Measurements from ENCODE around the gene DLG4.

The DLG4 gene

GRCh38 chr17:7248796-7249195 is 29.2 kb upstream of the DLG4 start:
- no peak for DNase-seq (ENCODE audit: low spot score)
- Histone ChIP-seq H3K27ac (no peak overlapping the region), H3K4me3 (no peak overlapping the region)

GRCh38 chr17:7246779-7247178 is 27.1 kb upstream of the DLG4 start:
- peak; percentile 65 for DNase-seq (ENCODE audit: low spot score)
- Histone ChIP-seq H3K27ac (no peak overlapping the region), H3K4me3 (no peak overlapping the region)
- no peak for TF ChIP-seq CTCF (IDR thresholded peaks at IDR 0.05)

More at GRCh38 chr17:7248796-7249195, 29.2 kb upstream of the DLG4 start:
- no peak for TF ChIP-seq CTCF (IDR thresholded peaks at IDR 0.05)

GRCh38 chr17:7243838-7244237 is 24.2 kb upstream of the DLG4 start:
- peak; percentile 68 for DNase-seq (ENCODE audit: low spot score)
- Histone ChIP-seq H3K27ac (peak overlapping the region; percentile 99 to 100), H3K4me3 (peak overlapping the region; percentile 98)

GRCh38 chr17:7243453-7243729 is 23.8 kb upstream of the DLG4 start:
- DNase-seq (ENCODE audit: low spot score), result no peak
- Histone ChIP-seq H3K4me3 (peak overlapping the region; percentile 98), H3K27ac (peak overlapping the region; percentile 99 to 100)
- no peak for TF ChIP-seq CTCF (IDR thresholded peaks at IDR 0.05)

GRCh38 chr17:7242717-7243452 is 23.2 kb upstream of the DLG4 start:
- DNase-seq (ENCODE audit: low spot score), result peak; percentile 96
- peak overlapping the region; percentile 98 for H3K4me3 ChIP-seq
- no peak for TF ChIP-seq CTCF (IDR thresholded peaks at IDR 0.05)
- H3K27ac ChIP-seq, result peak overlapping the region; percentile 99 to 100

GRCh38 chr17:7241783-7242716 is 22.4 kb upstream of the DLG4 start, which contains the start of gene GABARAP:
GABARAP (minus strand) TSS chr17:7242449; CDS start chr17:7242330, 119 bp downstream.
- TF ChIP-seq CTCF (IDR thresholded peaks at IDR 0.05), result no peak

GRCh38 chr17:7241090-7241733 is 21.6 kb upstream of the DLG4 start:
- DNase-seq (ENCODE audit: low spot score), result no peak
- peak overlapping the region; percentile 99 to 100 for H3K27ac ChIP-seq
- no peak for TF ChIP-seq CTCF (IDR thresholded peaks at IDR 0.05)

More at GRCh38 chr17:7241783-7242716, 22.4 kb upstream of the DLG4 start, which contains the start of gene GABARAP:
- peak within 1 kb of the TSS; percentile 98 for H3K4me3 ChIP-seq
- peak within 1 kb of the TSS; percentile 99 to 100 for H3K27ac ChIP-seq
- DNase-seq (ENCODE audit: low spot score), result peak; percentile 95

More at GRCh38 chr17:7241090-7241733, 21.6 kb upstream of the DLG4 start:
- peak overlapping the region; percentile 98 for H3K4me3 ChIP-seq
